Loucy (cell line): Measurements from ENCODE around the gene CBARP.
A peak's percentile ranks its signal among the peaks of the same experiment; 100 is the strongest.

Source experiments
- H2AFZ ChIP-seq: fragments of 200-600 bp; sonication (generic); 2 replicates; pipeline ENCODE4 v1.6.0; 2016; ENCODE audit warnings: antibody characterized with exemption, mild to moderate bottlenecking, low read length, moderate library complexity
- H3F3A ChIP-seq: fragments of 200-600 bp; 2 replicates; pipeline ENCODE4 v1.6.0; 2016; ENCODE audit warnings: antibody characterized with exemption, low read depth, mild to moderate bottlenecking
- H3K27me3 ChIP-seq: fragments of 200-600 bp; sonication (generic); 2 replicates; pipeline ENCODE4 v1.6.1; 2014; ENCODE audit warnings: low read length, mild to moderate bottlenecking; ENCODE audit not compliant: insufficient read depth, poor library complexity, severe bottlenecking
- H3K36me3 ChIP-seq: fragments of 200-600 bp; sonication (generic); 2 replicates; pipeline ENCODE4 v1.6.1; 2016; ENCODE audit warnings: low read length; ENCODE audit not compliant: insufficient read depth
- H3K4me1 ChIP-seq: fragments of 200-600 bp; sonication (generic); 2 replicates; pipeline ENCODE4 v1.5.1; 2014; ENCODE audit warnings: low read length, mild to moderate bottlenecking; ENCODE audit not compliant: insufficient read depth, poor library complexity, severe bottlenecking
- H3K4me2 ChIP-seq: fragments of 200-600 bp; sonication (generic); 2 replicates; pipeline ENCODE4 v1.6.0; 2014; ENCODE audit warnings: antibody characterized with exemption, low read length, low read depth, mild to moderate bottlenecking; ENCODE audit not compliant: poor library complexity, severe bottlenecking
- H3K4me3 ChIP-seq: fragments of 200-600 bp; sonication (generic); 2 replicates; pipeline ENCODE4 v1.5.1; 2014; ENCODE audit warnings: low read length, mild to moderate bottlenecking, mixed read lengths; ENCODE audit not compliant: poor library complexity, severe bottlenecking
- H3K79me2 ChIP-seq: fragments of 200-600 bp; sonication (generic); 2 replicates; pipeline ENCODE4 v1.6.1; 2014; ENCODE audit warnings: low read length; ENCODE audit not compliant: insufficient read depth
- H3K9ac ChIP-seq: fragments of 200-600 bp; sonication (generic); 2 replicates; pipeline ENCODE4 v1.6.0; 2014; ENCODE audit warnings: mild to moderate bottlenecking, low read depth, low read length, moderate library complexity; ENCODE audit not compliant: poor library complexity, severe bottlenecking
- H3K9me2 ChIP-seq: fragments of 200-600 bp; sonication (generic); replicated peaks from 2 replicates; pipeline ENCODE4 v1.6.1; 2016; ENCODE audit warnings: low read depth, low read length, mixed read lengths
- H3K9me3 ChIP-seq: fragments of 200-600 bp; sonication (generic); 2 replicates; pipeline ENCODE4 v1.6.1; 2014; ENCODE audit warnings: mild to moderate bottlenecking, antibody characterized with exemption, low read length, low read depth; ENCODE audit not compliant: insufficient read depth
- H4K20me1 ChIP-seq: fragments of 200-600 bp; sonication (generic); 2 replicates; pipeline ENCODE4 v1.6.0; 2014; ENCODE audit warnings: antibody characterized with exemption, low read length, mild to moderate bottlenecking; ENCODE audit not compliant: insufficient read depth, poor library complexity, severe bottlenecking
- EZH2phosphoT487 ChIP-seq: fragments of 200-600 bp; IDR thresholded peaks from 2 replicates; pipeline ENCODE4 v1.6.1; 2018; ENCODE audit warnings: antibody characterized with exemption, mild to moderate bottlenecking, moderate library complexity, borderline replicate concordance
- TF ChIP-seq, protein P1 (sequence below): fragments of 200-600 bp; sonication (generic); conservative IDR thresholded peaks from 2 replicates; pipeline ENCODE4 v1.5.1; 2014; ENCODE audit warnings: mild to moderate bottlenecking, antibody characterized with exemption, low read length

The CBARP gene

DNA sequence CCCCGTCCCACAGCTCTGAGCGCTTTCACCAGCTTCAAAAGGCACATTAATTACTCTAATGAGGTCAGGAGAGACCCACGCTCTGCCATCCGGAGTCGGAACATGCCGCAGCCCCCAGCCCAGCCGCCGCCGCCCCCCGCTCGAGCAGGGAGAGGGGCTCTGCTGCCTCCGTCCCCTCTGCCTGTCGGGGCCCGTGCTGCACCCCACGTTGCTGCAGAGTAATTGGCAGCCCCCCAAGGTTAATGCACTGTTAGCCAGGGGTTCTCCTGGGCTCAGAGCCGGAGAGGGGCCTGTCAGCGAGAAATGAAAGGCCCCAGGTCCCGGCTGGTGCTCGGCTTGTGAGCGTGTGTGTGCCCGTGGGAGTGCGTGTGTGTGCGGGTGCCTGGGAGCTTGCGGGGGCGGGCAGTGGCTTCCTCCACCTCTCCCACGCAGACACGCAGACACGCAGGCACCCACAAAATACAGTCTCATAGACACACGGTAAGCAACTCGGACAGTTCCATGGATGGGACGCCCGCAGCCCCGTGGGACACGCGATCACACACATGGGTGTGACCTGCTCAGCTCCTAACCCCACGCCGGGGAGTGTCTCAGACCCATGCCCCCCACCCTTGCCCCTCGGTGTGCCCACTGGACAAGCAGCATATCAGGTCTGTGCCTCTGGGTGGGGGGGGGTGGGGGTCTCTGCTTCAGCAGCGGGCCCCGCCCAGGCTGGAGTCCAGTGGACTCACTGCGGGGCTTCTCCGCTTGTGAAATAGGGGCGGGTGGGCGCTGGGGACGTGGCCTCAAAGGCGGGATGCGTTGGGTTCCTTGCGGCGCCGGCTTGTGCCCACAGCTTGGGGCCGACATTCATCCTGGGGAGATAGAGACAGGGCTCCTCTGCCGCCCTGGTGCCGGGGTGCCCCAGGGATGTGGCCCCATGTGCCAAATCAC, 43.1 kb upstream of the CBARP start:
- H3F3A ChIP-seq = no peaks in the 10 kb centered on the region
- H3K79me2 ChIP-seq = peaks cover 15% of the 10 kb centered on the region
- no peaks in the 10 kb centered on the region for H3K27me3 ChIP-seq
- no peak overlapping the region for H3K9ac ChIP-seq
- no peak overlapping the region for H3K4me3 ChIP-seq
- H3K4me1 ChIP-seq = peaks cover 4% of the 10 kb centered on the region
- H3K9me2 ChIP-seq = no peaks in the 10 kb centered on the region
- no peaks in the 10 kb centered on the region for H3K9me3 ChIP-seq
- no peak overlapping the region for H3K4me2 ChIP-seq
- TF ChIP-seq, protein P1, sequence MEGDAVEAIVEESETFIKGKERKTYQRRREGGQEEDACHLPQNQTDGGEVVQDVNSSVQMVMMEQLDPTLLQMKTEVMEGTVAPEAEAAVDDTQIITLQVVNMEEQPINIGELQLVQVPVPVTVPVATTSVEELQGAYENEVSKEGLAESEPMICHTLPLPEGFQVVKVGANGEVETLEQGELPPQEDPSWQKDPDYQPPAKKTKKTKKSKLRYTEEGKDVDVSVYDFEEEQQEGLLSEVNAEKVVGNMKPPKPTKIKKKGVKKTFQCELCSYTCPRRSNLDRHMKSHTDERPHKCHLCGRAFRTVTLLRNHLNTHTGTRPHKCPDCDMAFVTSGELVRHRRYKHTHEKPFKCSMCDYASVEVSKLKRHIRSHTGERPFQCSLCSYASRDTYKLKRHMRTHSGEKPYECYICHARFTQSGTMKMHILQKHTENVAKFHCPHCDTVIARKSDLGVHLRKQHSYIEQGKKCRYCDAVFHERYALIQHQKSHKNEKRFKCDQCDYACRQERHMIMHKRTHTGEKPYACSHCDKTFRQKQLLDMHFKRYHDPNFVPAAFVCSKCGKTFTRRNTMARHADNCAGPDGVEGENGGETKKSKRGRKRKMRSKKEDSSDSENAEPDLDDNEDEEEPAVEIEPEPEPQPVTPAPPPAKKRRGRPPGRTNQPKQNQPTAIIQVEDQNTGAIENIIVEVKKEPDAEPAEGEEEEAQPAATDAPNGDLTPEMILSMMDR = no peak
- no peak for TF ChIP-seq EZH2phosphoT487
- H2AFZ ChIP-seq = no peak overlapping the region
- H3K36me3 ChIP-seq = peaks cover 9% of the 10 kb centered on the region; the same call in 1 of the 2 replicates
- H4K20me1 ChIP-seq = peaks cover 9% of the 10 kb centered on the region

DNA sequence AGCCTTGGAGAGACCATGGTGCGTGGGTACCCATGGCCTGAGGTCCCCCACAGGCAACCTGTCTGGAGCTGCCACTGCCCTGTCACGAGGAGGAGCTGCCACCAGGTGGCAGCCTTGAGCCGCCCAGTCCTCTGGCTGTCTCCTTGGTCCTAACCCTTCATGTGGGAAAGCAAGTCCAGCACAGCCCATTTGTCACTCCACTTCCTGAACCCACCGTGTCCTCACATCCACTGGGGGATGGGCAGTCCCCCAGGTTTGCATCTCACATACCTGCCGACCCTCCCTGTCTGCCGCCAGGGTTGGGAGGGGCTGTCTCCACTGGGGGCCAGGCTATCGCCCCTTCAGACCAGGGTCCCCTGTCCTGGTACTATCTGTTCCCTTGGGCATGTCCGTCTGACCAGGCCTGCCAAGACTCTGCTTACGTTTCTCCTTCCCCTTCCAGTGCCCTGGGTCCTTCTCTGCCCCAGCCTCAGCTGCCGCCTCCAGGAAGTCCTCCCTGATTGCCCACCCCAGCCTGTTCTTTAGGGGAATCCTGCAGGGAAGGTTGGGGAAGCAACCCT, 42.1 kb upstream of the CBARP start:
- H3K36me3 ChIP-seq = peaks cover 12% of the 10 kb centered on the region; the same call in 1 of the 2 replicates
- H3K4me2 ChIP-seq = no peak overlapping the region
- no peak overlapping the region for H3K4me3 ChIP-seq
- peaks cover 6% of the 10 kb centered on the region for H3K4me1 ChIP-seq
- TF ChIP-seq, protein P1 = peak; percentile 97
- TF ChIP-seq EZH2phosphoT487 = no peak
- H3K79me2 ChIP-seq = peaks cover 18% of the 10 kb centered on the region
- no peak overlapping the region for H2AFZ ChIP-seq
- no peak overlapping the region for H3K9ac ChIP-seq
- H3F3A ChIP-seq = no peaks in the 10 kb centered on the region
- H3K9me3 ChIP-seq = no peaks in the 10 kb centered on the region
- no peaks in the 10 kb centered on the region for H3K27me3 ChIP-seq
- H3K9me2 ChIP-seq = no peaks in the 10 kb centered on the region
- H4K20me1 ChIP-seq = peaks cover 13% of the 10 kb centered on the region

DNA sequence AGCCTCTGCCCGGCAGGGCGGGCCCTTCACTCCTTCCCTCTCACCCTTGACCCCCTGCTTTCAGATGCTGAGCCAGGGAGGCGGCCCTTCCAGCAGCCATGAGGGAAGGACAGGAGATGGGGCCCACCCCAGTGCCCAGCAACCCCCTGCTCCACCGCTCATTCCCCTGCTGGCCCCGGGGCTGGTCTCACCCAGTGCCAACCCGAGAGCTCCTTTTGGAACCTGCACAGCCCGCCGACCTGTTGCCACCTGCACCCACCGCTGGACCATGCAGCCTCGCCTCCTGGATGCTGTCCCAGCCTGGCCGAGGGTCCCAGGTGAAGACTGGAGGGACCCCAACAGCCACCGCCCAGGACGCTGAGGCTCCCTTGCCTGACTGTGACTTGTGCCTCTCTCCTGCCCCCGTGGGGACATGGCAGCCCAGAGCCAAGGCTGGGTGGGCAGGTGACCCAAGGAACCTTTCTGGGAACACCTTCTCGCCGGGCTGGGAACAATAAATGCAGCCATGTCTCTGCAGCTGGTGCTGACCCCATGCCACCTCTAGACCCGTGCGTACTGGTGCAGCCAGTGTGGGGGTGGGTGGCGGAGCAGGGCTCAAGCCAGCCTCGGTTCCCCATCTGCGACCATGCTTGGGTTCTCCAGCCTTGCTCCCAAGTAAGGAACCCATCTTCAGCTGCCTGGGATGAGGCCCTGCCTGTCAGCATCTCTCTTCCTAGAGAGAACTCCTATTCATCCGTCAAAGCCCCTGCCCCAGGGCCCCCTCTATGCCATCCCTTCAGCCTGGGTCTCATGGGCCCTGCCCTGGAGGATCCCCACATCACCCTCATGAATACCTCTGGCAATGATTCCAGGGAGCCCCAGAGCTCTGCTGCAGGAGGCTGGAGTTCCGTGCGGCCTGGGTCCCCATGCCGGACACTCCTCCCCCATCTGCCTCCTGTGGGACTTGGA, 41.2 kb upstream of the CBARP start:
- H3K9ac ChIP-seq = no peak overlapping the region
- no peaks in the 10 kb centered on the region for H3K9me3 ChIP-seq
- no peak overlapping the region for H3K4me3 ChIP-seq
- H4K20me1 ChIP-seq = peaks cover 22% of the 10 kb centered on the region
- peaks cover 20% of the 10 kb centered on the region; the same call in 1 of the 2 replicates for H3K36me3 ChIP-seq
- peaks cover 27% of the 10 kb centered on the region for H3K79me2 ChIP-seq
- H3K4me1 ChIP-seq = peaks cover 10% of the 10 kb centered on the region
- H3K27me3 ChIP-seq = no peaks in the 10 kb centered on the region
- no peak overlapping the region for H2AFZ ChIP-seq
- H3K4me2 ChIP-seq = no peak overlapping the region
- H3F3A ChIP-seq = peaks cover 3% of the 10 kb centered on the region; the same call in 1 of the 2 replicates
- no peaks in the 10 kb centered on the region for H3K9me2 ChIP-seq
- no peak for TF ChIP-seq EZH2phosphoT487
- TF ChIP-seq, protein P1 = no peak
